Muscle of leg (tissue), 11 donors: ENCODE results near the gene CACNG7. TPM values are rescaled to one million over a fixed set of nuclear protein-coding genes. Genes with fewer than 3 reads are reported as not detected.

Source experiments
- DNase-seq: peaks from one replicate; pipeline ENCODE4 v3.0.0; 2013
- H3K27ac ChIP-seq: one replicate; pipeline ENCODE4 v1.5.1; 2013; ENCODE audit warnings: mild to moderate bottlenecking, low read length, control low read depth
- H3K27me3 ChIP-seq: one replicate; pipeline ENCODE4 v1.6.1; 2013; ENCODE audit warnings: low read length; ENCODE audit not compliant: control insufficient read depth, insufficient read depth
- H3K36me3 ChIP-seq: one replicate; pipeline ENCODE4 v1.6.1; 2013; ENCODE audit warnings: low read length; ENCODE audit not compliant: control insufficient read depth, insufficient read depth
- H3K4me1 ChIP-seq: one replicate; pipeline ENCODE4 v1.6.1; 2013; ENCODE audit warnings: low read length; ENCODE audit not compliant: control insufficient read depth, insufficient read depth
- H3K4me3 ChIP-seq: one replicate; pipeline ENCODE4 v1.5.1; 2013; ENCODE audit warnings: low read length, control low read depth
- H3K9me3 ChIP-seq: replicated peaks from 2 replicates; pipeline ENCODE4 v1.6.1; 2013; ENCODE audit warnings: low read depth, low read length; ENCODE audit not compliant: control insufficient read depth
- WGBS: methylation state at CpG from one replicate; pipeline ENCODE4 v1.1.5; 2013; ENCODE audit warnings: missing lambda C conversion rate; ENCODE audit not compliant: insufficient coverage; 5-methylcytosine and 5-hydroxymethylcytosine counted together
- polyA plus RNA-seq, 8 donors: library from polyadenylated mRNA; unstranded; fragments of 120-200 nt; gene quantifications; one replicate each; pipeline versions ENCODE4 v1.2.1 to v1.2.3, GENCODE V29; 2013; ENCODE audit warnings: inconsistent platforms in 1 of 8, low replicate concordance in 1 of 8; ENCODE audit not compliant: insufficient read length in 8 of 8, insufficient read depth in 1 of 8
- total RNA-seq: library from RNA; stranded (reverse); fragments of 120-200 nt; gene quantifications from one replicate; pipeline ENCODE4 v1.2.4, GENCODE V29; 2013

CACNG7 gene
- total and polyA plus RNA-seq, 9 donors, result 0.04 to 2.1 (median 1.0) TPM; not detected in 1

GRCh38 chr19:53892981-53893325, 16.1 kb upstream of the CACNG7 start:
- DNase-seq, result no peak
- H3K9me3 ChIP-seq, result no peaks in the 10 kb centered on the region
- H3K27me3 ChIP-seq, result peaks cover 36% of the 10 kb centered on the region
- WGBS, result 61% methylated on average over 6 of the region's 8 CpGs
- H3K36me3 ChIP-seq, result no peaks in the 10 kb centered on the region
- no peaks in the 10 kb centered on the region for H3K4me1 ChIP-seq
- no peak overlapping the region for H3K4me3 ChIP-seq
- no peak overlapping the region for H3K27ac ChIP-seq

GRCh38 chr19:53894707-53895106, 14.4 kb upstream of the CACNG7 start:
- 95% methylated on average over 5 of the region's 9 CpGs for WGBS
- Histone ChIP-seq H3K27me3 (peaks cover 39% of the 10 kb centered on the region), H3K4me3 (no peak overlapping the region), H3K9me3 (no peaks in the 10 kb centered on the region), H3K27ac (no peak overlapping the region), H3K4me1 (no peaks in the 10 kb centered on the region), H3K36me3 (no peaks in the 10 kb centered on the region)
- DNase-seq, result no peak

GRCh38 chr19:53896682-53897081, 12.4 kb upstream of the CACNG7 start:
- no peaks in the 10 kb centered on the region for H3K4me1 ChIP-seq
- H3K27ac ChIP-seq, result no peak overlapping the region
- no peaks in the 10 kb centered on the region for H3K36me3 ChIP-seq
- no peak for DNase-seq
- H3K4me3 ChIP-seq, result no peak overlapping the region
- H3K27me3 ChIP-seq, result peaks cover 35% of the 10 kb centered on the region
- 36% methylated on average over 3 of the region's 4 CpGs for WGBS
- no peaks in the 10 kb centered on the region for H3K9me3 ChIP-seq

- 55% methylated on average over 2 of the region's 4 CpGs for WGBS
- Histone ChIP-seq H3K4me1 (no peaks in the 10 kb centered on the region), H3K27ac (no peak overlapping the region), H3K9me3 (no peaks in the 10 kb centered on the region), H3K4me3 (no peak overlapping the region), H3K36me3 (no peaks in the 10 kb centered on the region), H3K27me3 (peaks cover 29% of the 10 kb centered on the region)
- DNase-seq, result no peak
Measured at GRCh38 chr19:53897459-53897858, 11.6 kb upstream of the CACNG7 start.

- WGBS, result 4% methylated on average over 16 of the region's 16 CpGs
- no peak overlapping the region for H3K4me3 ChIP-seq
- DNase-seq, result no peak
- no peaks in the 10 kb centered on the region for H3K4me1 ChIP-seq
- H3K27ac ChIP-seq, result no peak overlapping the region
- H3K27me3 ChIP-seq, result peaks cover 23% of the 10 kb centered on the region
- no peaks in the 10 kb centered on the region for H3K9me3 ChIP-seq
- no peaks in the 10 kb centered on the region for H3K36me3 ChIP-seq
Measured at GRCh38 chr19:53898166-53898565, 10.9 kb upstream of the CACNG7 start.

- no peak for DNase-seq
- Histone ChIP-seq H3K4me1 (no peaks in the 10 kb centered on the region), H3K4me3 (no peak overlapping the region), H3K27ac (no peak overlapping the region), H3K9me3 (no peaks in the 10 kb centered on the region), H3K27me3 (peaks cover 23% of the 10 kb centered on the region), H3K36me3 (no peaks in the 10 kb centered on the region)
- WGBS, result 1% methylated on average over 34 of the region's 42 CpGs
Measured at GRCh38 chr19:53898636-53899341, 10.3 kb upstream of the CACNG7 start.

- no peak overlapping the region for H3K27ac ChIP-seq
- no peak for DNase-seq
- no peaks in the 10 kb centered on the region for H3K36me3 ChIP-seq
- no peak overlapping the region for H3K4me3 ChIP-seq
- 91% methylated on average over 12 of the region's 27 CpGs for WGBS
- peaks cover 29% of the 10 kb centered on the region for H3K27me3 ChIP-seq
- H3K9me3 ChIP-seq, result no peaks in the 10 kb centered on the region
- no peaks in the 10 kb centered on the region for H3K4me1 ChIP-seq
Measured at GRCh38 chr19:53900191-53900860, 8.8 kb upstream of the CACNG7 start.

- H3K27me3 ChIP-seq, result peaks cover 37% of the 10 kb centered on the region
- DNase-seq, result peak; percentile 83
- no peak overlapping the region for H3K4me3 ChIP-seq
- no peak overlapping the region for H3K27ac ChIP-seq
- H3K9me3 ChIP-seq, result no peaks in the 10 kb centered on the region
- H3K36me3 ChIP-seq, result no peaks in the 10 kb centered on the region
- no CpG with 5 or more reads among the region's 4 CpGs for WGBS
- peaks cover 8% of the 10 kb centered on the region for H3K4me1 ChIP-seq
Measured at GRCh38 chr19:53903055-53903680, 5.9 kb upstream of the CACNG7 start.

- H3K4me3 ChIP-seq, result no peak overlapping the region
- H3K4me1 ChIP-seq, result peaks cover 16% of the 10 kb centered on the region
- no peaks in the 10 kb centered on the region for H3K9me3 ChIP-seq
- WGBS, result 39% methylated on average over 2 of the region's 3 CpGs
- H3K27ac ChIP-seq, result no peak overlapping the region
- no peaks in the 10 kb centered on the region for H3K36me3 ChIP-seq
- DNase-seq, result no peak
- peaks cover 47% of the 10 kb centered on the region for H3K27me3 ChIP-seq
Measured at GRCh38 chr19:53904909-53905308, 4.2 kb upstream of the CACNG7 start.

- Histone ChIP-seq H3K36me3 (no peaks in the 10 kb centered on the region), H3K4me1 (peaks cover 16% of the 10 kb centered on the region), H3K4me3 (no peak overlapping the region), H3K27ac (no peak overlapping the region), H3K27me3 (peaks cover 54% of the 10 kb centered on the region), H3K9me3 (no peaks in the 10 kb centered on the region)
- WGBS, result no CpG with 5 or more reads among the region's 1 CpG
- DNase-seq, result no peak
Measured at GRCh38 chr19:53905787-53906186, 3.3 kb upstream of the CACNG7 start.
